ENCODE data around the gene SLC7A7.
"Not testable (repeated sequence)": the region's sequence is repeated elsewhere in the genome, so short reads cannot be mapped to it uniquely, and the experiment has no call there.

DNA sequence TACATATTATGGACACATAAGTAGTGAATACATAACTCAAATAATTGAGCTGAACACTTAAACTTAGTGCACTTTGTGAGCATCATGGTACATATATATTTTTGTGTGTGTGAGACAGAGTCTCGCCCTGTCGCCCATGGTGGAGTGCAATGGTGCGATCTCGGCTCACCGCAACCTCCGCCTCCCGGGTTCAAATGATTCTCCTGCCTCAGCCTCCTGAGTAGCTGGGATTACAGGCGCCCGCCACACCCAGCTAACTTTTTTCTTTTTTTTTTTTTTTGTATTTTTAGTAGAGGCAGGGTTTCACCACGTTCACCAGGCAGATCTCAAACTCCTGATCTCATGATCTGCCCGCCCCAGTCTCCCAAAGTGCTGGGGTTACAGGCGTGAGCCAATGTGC lies 36.9 kb upstream of the SLC7A7 start:
- TF ChIP-seq POLR2A, EP300, POLR2AphosphoS5 (IDR thresholded peaks at IDR 0.05): not testable (repeated sequence)

Data from upper lobe of left lung (tissue), 4 donors.